ENCODE data around the gene ANKS1A.

ANKS1A gene

GRCh38 chr6:35067234-35067633 lies 178.2 kb downstream of the ANKS1A start:
- TF ChIP-seq JUND (IDR thresholded peaks at IDR 0.05; ENCODE audit: low read depth): no peak
- no peak for DNase-seq (ENCODE audit: low read depth in 1 of 2, low spot score in 1 of 2)
- in situ Hi-C loops (cut with HindIII; ENCODE audit: low pct_unique_long_range_greater_than_20kb, low sequenced_read_pairs): no loop called here

GRCh38 chr6:35068206-35068605 lies 179.2 kb downstream of the ANKS1A start:
- no peak for DNase-seq (ENCODE audit: low read depth in 1 of 2, low spot score in 1 of 2)
- TF ChIP-seq JUND (IDR thresholded peaks at IDR 0.05; ENCODE audit: low read depth): no peak
- in situ Hi-C loops (cut with HindIII; ENCODE audit: low pct_unique_long_range_greater_than_20kb, low sequenced_read_pairs): no loop called here

- in situ Hi-C loops (cut with HindIII; ENCODE audit: low pct_unique_long_range_greater_than_20kb, low sequenced_read_pairs): no loop called here
- TF ChIP-seq JUND (IDR thresholded peaks at IDR 0.05; ENCODE audit: low read depth): no peak
Observed at GRCh38 chr6:35068644-35069043, 179.6 kb downstream of the ANKS1A start.

GRCh38 chr6:35069262-35069661 lies 180.2 kb downstream of the ANKS1A start:
- no peak for DNase-seq (ENCODE audit: low read depth in 1 of 2, low spot score in 1 of 2)
- TF ChIP-seq JUND (IDR thresholded peaks at IDR 0.05; ENCODE audit: low read depth): no peak
- in situ Hi-C loops (cut with HindIII; ENCODE audit: low pct_unique_long_range_greater_than_20kb, low sequenced_read_pairs): no loop called here

More at GRCh38 chr6:35068644-35069043, 179.6 kb downstream of the ANKS1A start:
- no peak for DNase-seq (ENCODE audit: low read depth in 1 of 2, low spot score in 1 of 2)

- in situ Hi-C loops (cut with HindIII; ENCODE audit: low pct_unique_long_range_greater_than_20kb, low sequenced_read_pairs): no loop called here
- no peak for DNase-seq (ENCODE audit: low read depth in 1 of 2, low spot score in 1 of 2)
- TF ChIP-seq JUND (IDR thresholded peaks at IDR 0.05; ENCODE audit: low read depth): no peak
Observed at GRCh38 chr6:35070111-35070510, 181.1 kb downstream of the ANKS1A start.

- no peak for TF ChIP-seq JUND (IDR thresholded peaks at IDR 0.05; ENCODE audit: low read depth)
- no peak for DNase-seq (ENCODE audit: low read depth in 1 of 2, low spot score in 1 of 2)
- in situ Hi-C loops (cut with HindIII; ENCODE audit: low pct_unique_long_range_greater_than_20kb, low sequenced_read_pairs): no loop called here
Observed at GRCh38 chr6:35071347-35071994, 182.4 kb downstream of the ANKS1A start.

GRCh38 chr6:35072051-35072697 lies 183.1 kb downstream of the ANKS1A start:
- no peak for TF ChIP-seq JUND (IDR thresholded peaks at IDR 0.05; ENCODE audit: low read depth)
- no peak for DNase-seq (ENCODE audit: low read depth in 1 of 2, low spot score in 1 of 2)
- in situ Hi-C loops (cut with HindIII; ENCODE audit: low pct_unique_long_range_greater_than_20kb, low sequenced_read_pairs): no loop called here

GRCh38 chr6:35072698-35073055 lies 183.6 kb downstream of the ANKS1A start:
- no peak for TF ChIP-seq JUND (IDR thresholded peaks at IDR 0.05; ENCODE audit: low read depth)
- in situ Hi-C loops (cut with HindIII; ENCODE audit: low pct_unique_long_range_greater_than_20kb, low sequenced_read_pairs): no loop called here
- DNase-seq (ENCODE audit: low read depth in 1 of 2, low spot score in 1 of 2): no peak

- TF ChIP-seq JUND (IDR thresholded peaks at IDR 0.05; ENCODE audit: low read depth): no peak
- DNase-seq (ENCODE audit: low read depth in 1 of 2, low spot score in 1 of 2): no peak
- in situ Hi-C loops (cut with HindIII; ENCODE audit: low pct_unique_long_range_greater_than_20kb, low sequenced_read_pairs): no loop called here
Observed at GRCh38 chr6:35073211-35073610, 184.2 kb downstream of the ANKS1A start.

GRCh38 chr6:35073766-35074471 lies 184.9 kb downstream of the ANKS1A start:
- in situ Hi-C loops (cut with HindIII; ENCODE audit: low pct_unique_long_range_greater_than_20kb, low sequenced_read_pairs): no loop called here
- no peak for DNase-seq (ENCODE audit: low read depth in 1 of 2, low spot score in 1 of 2)
- no peak for TF ChIP-seq JUND (IDR thresholded peaks at IDR 0.05; ENCODE audit: low read depth)

- TF ChIP-seq JUND (IDR thresholded peaks at IDR 0.05; ENCODE audit: low read depth): no peak
- in situ Hi-C loops (cut with HindIII; ENCODE audit: low pct_unique_long_range_greater_than_20kb, low sequenced_read_pairs): no loop called here
- no peak for DNase-seq (ENCODE audit: low read depth in 1 of 2, low spot score in 1 of 2)
Observed at GRCh38 chr6:35076997-35077712, 188.1 kb downstream of the ANKS1A start.

- no peak for TF ChIP-seq JUND (IDR thresholded peaks at IDR 0.05; ENCODE audit: low read depth)
- in situ Hi-C loops (cut with HindIII; ENCODE audit: low pct_unique_long_range_greater_than_20kb, low sequenced_read_pairs): no loop called here
- DNase-seq (ENCODE audit: low read depth in 1 of 2, low spot score in 1 of 2): no peak
Observed at GRCh38 chr6:35077713-35078105, 188.7 kb downstream of the ANKS1A start.

Data from T47D (cell line).